HG02588 (cell line): ENCODE results near the gene ZSWIM7.

Experiments
- ATAC-seq: cut with Tn5 transposase; IDR thresholded peaks from one replicate; pipeline ENCODE4 v1.9.1; 2021; ENCODE audit warnings: mild to moderate bottlenecking, moderate library complexity; ENCODE audit not compliant: unreplicated experiment

The ZSWIM7 gene

DNA sequence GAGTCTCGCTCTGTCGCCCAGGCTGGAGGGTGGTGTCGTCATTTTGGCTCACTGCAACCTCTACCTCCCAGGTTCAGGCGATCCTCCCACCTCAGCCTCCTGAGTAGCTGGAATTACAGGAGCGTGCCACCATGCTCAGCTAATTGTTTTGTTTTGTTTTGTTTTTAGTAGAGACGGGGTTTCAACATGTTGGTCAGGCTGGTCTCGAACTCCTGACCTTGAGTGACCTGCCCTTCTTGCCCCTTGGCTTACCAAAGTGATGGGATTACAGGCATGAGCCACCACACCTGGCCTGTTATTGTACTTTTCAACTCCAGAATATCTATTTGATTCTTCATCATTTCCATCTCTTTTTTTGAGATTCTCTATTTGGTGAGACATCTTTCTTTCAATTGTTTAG is 63.6 kb downstream of the ZSWIM7 start:
- ATAC-seq, result no peak

DNA sequence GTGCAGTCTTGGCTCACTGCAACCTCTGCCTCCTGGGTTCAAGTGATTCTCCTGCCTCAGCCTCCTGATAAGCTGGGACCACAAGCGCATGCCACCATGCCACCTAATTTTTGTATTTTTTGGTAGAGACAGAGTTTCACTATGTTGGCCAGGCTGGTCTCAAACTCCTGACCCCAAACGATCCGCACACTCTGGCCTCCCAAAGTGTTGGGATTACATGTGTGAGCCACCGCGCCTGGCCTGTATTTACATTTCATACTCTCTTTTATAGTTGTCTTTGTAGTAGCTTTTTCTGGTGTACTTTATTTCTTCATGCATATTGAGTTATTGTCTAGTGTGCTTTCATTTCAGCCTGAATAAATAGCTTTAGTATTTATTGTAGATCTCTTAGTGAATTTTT is 64.6 kb downstream of the ZSWIM7 start:
- ATAC-seq, result no peak

DNA sequence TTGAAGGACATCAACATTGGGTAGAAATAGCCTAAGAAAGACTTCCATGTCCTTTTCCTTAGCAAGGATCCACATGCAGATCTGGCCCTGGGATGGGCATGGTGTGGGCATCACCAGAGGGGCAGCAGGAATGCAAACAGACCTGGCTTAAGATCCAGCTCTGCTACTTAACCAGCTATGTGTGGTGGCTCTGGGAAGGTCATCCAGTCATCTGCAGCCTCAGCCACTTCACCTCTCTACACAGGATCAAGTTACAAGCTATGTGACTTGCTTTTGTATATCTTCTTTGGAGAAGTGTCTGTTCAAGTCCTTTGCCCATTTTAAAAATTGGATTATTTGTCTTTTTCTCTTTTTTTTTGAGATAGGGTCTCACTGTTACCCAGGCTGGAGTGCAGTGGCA is 68.1 kb downstream of the ZSWIM7 start:
- no peak for ATAC-seq

DNA sequence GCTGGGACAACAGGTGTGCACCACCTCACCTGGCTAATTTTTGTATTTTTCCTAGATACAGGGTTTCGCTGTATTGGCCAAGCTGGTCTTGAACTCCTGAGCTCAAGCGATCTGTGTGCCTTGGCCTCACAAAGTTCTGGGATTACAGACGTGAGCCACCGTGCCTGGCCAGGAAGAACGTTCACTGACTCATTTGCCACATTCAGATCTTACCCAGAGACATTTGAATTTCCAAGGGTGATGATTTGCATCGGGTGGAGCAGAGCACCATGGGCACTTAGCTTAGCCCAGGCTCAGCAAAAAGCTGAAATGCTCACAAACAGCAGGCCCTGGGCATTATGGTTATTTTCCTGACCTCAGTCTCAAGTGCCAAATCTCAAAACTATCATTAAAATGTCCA is 69.1 kb downstream of the ZSWIM7 start:
- no peak for ATAC-seq

DNA sequence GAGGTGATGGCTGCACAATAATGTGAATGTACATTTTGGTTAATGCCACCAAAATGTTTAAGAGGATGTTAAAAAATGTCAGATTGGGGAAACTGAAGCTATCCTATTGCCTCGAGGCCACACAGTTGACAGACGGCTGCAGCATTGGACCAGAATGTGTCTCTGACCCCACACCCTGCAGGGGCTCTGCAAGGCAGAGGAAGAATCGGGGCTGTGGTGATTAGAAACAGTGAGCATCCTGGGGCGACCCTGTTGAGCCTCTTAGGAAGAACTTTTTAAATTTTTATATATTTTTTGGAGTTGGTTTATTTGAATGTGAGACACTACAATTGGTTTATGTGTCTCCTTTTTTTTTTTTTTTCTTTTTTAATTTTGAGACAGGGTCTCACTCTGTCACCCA is 69.6 kb downstream of the ZSWIM7 start:
- ATAC-seq, result no peak

DNA sequence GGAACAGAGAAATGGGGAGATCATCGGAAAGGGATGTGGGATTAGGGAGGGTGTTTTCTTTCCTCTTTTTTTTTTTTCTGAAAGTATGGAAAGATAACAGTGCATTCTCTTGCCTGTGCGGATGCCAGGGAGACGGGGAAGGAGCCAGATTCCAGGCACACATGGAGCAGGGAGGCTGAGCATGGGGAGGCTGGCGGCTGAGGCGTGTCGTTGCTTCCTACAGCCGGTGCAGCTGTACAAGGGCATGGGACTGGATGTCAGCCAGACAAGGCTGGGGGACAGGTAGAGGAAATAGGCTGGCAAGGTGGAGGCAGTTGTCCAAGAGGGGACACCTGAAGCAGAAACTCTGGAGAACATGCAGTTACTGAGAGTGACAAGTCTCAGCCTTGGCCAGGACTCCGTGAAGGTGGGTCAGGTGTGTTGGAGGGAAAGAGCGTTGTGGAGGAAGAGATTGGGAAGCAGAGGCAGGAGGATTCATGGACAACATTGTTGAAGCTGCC is 71.2 kb downstream of the ZSWIM7 start:
- no peak for ATAC-seq
